Measurements from ENCODE around the gene LGSN. TPM values are rescaled to one million over a fixed set of nuclear protein-coding genes. Genes with fewer than 3 reads are reported as not detected.

The LGSN gene
- total and polyA plus RNA-seq, 2 experiments from 2014 or later, result 0.15 to 0.45 TPM

DNA sequence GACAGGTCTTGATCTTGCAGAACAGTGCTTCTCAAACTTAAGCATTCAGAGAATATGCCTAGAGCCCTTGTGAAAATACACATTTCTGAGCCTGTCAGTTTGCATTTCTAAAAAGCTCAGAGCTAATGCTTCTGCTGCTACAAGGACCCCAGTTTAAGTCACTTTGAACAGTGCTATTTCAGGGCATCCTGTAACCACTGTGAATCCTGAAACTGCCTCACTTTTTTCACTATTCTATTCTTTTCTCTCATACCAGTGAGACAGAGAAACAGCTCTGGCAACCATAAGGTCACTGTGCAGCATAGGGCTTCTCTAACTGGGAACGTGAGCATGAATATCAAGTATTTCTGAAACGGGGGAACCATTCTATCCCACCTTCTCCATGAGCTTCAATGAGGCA lies 51.2 kb downstream of the LGSN start (continued):
- TF ChIP-seq, protein P1, sequence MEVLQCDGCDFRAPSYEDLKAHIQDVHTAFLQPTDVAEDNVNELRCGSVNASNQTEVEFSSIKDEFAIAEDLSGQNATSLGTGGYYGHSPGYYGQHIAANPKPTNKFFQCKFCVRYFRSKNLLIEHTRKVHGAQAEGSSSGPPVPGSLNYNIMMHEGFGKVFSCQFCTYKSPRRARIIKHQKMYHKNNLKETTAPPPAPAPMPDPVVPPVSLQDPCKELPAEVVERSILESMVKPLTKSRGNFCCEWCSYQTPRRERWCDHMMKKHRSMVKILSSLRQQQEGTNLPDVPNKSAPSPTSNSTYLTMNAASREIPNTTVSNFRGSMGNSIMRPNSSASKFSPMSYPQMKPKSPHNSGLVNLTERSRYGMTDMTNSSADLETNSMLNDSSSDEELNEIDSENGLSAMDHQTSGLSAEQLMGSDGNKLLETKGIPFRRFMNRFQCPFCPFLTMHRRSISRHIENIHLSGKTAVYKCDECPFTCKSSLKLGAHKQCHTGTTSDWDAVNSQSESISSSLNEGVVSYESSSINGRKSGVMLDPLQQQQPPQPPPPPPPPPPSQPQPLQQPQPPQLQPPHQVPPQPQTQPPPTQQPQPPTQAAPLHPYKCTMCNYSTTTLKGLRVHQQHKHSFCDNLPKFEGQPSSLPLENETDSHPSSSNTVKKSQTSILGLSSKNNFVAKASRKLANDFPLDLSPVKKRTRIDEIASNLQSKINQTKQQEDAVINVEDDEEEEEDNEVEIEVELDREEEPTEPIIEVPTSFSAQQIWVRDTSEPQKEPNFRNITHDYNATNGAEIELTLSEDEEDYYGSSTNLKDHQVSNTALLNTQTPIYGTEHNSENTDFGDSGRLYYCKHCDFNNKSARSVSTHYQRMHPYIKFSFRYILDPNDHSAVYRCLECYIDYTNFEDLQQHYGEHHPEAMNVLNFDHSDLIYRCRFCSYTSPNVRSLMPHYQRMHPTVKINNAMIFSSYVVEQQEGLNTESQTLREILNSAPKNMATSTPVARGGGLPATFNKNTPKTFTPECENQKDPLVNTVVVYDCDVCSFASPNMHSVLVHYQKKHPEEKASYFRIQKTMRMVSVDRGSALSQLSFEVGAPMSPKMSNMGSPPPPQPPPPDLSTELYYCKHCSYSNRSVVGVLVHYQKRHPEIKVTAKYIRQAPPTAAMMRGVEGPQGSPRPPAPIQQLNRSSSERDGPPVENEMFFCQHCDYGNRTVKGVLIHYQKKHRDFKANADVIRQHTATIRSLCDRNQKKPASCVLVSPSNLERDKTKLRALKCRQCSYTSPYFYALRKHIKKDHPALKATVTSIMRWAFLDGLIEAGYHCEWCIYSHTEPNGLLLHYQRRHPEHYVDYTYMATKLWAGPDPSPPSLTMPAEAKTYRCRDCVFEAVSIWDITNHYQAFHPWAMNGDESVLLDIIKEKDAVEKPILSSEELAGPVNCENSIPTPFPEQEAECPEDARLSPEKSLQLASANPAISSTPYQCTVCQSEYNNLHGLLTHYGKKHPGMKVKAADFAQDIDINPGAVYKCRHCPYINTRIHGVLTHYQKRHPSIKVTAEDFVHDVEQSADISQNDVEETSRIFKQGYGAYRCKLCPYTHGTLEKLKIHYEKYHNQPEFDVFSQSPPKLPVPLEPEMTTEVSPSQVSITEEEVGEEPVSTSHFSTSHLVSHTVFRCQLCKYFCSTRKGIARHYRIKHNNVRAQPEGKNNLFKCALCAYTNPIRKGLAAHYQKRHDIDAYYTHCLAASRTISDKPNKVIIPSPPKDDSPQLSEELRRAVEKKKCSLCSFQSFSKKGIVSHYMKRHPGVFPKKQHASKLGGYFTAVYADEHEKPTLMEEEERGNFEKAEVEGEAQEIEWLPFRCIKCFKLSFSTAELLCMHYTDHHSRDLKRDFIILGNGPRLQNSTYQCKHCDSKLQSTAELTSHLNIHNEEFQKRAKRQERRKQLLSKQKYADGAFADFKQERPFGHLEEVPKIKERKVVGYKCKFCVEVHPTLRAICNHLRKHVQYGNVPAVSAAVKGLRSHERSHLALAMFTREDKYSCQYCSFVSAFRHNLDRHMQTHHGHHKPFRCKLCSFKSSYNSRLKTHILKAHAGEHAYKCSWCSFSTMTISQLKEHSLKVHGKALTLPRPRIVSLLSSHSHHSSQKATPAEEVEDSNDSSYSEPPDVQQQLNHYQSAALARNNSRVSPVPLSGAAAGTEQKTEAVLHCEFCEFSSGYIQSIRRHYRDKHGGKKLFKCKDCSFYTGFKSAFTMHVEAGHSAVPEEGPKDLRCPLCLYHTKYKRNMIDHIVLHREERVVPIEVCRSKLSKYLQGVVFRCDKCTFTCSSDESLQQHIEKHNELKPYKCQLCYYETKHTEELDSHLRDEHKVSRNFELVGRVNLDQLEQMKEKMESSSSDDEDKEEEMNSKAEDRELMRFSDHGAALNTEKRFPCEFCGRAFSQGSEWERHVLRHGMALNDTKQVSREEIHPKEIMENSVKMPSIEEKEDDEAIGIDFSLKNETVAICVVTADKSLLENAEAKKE (CRISPR knock-in tag; IDR thresholded peaks at IDR 0.05), result no peak
- no peak for TF ChIP-seq ETS1 (IDR thresholded peaks at IDR 0.05)

- H3F3A ChIP-seq (replicated peaks; ENCODE audit: low read depth), result no peaks in the 10 kb centered on the region
- no peak overlapping the region for H3K4me3 ChIP-seq
- Mint-ChIP-seq H3K36me3 (ENCODE audit: low read depth) (no peaks in the 10 kb centered on the region), H3K27me3 (ENCODE audit: insufficient read depth, low read depth, poor library complexity) (no peaks in the 10 kb centered on the region), H3K4me3 (no peak overlapping the region), H3K27ac (no peak overlapping the region), H3K4me1 (peaks cover 9% of the 10 kb centered on the region; the same call in 2 of the 3 replicates), H3K9me3 (peaks cover 21% of the 10 kb centered on the region; the same call in 2 of the 3 replicates)
- H4K20me1 ChIP-seq (replicated peaks; ENCODE audit: insufficient read depth), result no peaks in the 10 kb centered on the region
- no peaks in the 10 kb centered on the region for H3K36me3 ChIP-seq (ENCODE audit: insufficient read depth)
- H3K4me1 ChIP-seq (ENCODE audit: insufficient read depth), result no peaks in the 10 kb centered on the region
- no peak overlapping the region for H2AFZ ChIP-seq
- H3K27ac ChIP-seq (ENCODE audit: low read depth), result no peak overlapping the region
- DNase-seq (ENCODE audit: low spot score) (no peak), ATAC-seq (no peak)
- no peak overlapping the region for H3K4me2 ChIP-seq
- H3K79me2 ChIP-seq (replicated peaks; ENCODE audit: insufficient read depth), result no peaks in the 10 kb centered on the region
- H3K27me3 ChIP-seq (ENCODE audit: insufficient read depth), result no peaks in the 10 kb centered on the region
- H3K9me2 ChIP-seq (ENCODE audit: insufficient read depth), result no peaks in the 10 kb centered on the region
- TF ChIP-seq EZH2 (IDR thresholded peaks at IDR 0.05; ENCODE audit: low read depth, unreplicated experiment) (no peak), POLR2AphosphoS5 (IDR thresholded peaks at IDR 0.05; ENCODE audit: low read depth) (no peak), CREB1 (CRISPR knock-in tag; IDR thresholded peaks at IDR 0.05; ENCODE audit: low read depth) (no peak), REST (IDR thresholded peaks at IDR 0.05; ENCODE audit: unreplicated experiment) (no peak)
These were observed 52.0 kb downstream of the LGSN start for GRCh38 chr6:63267828-63268227.

All from GM23338 (cell line).